Calu3 (cell line): ENCODE data around the gene ATP6V1G1. TPM values are rescaled to one million over a fixed set of nuclear protein-coding genes. Genes with fewer than 3 reads are reported as not detected.
A peak's percentile ranks its signal among the peaks of the same experiment; 100 is the strongest.

Experiments used
- BruUV-seq: library from RNA; stranded (reverse); fragments of 400-500 nt; replicated peaks from 2 replicates; lab custom pipeline; 2021; lab: Mats Ljungman, UMichigan
- CTCF ChIA-PET: fragments of 300-600 bp; sonication (Branson Sonifier 250); formaldehyde crosslinking; loops from one replicate; lab custom pipeline; 2022; ENCODE audit warnings: antibody characterized with exemption; lab: Charles Lee
- DNase-seq: peaks from one replicate; pipeline ENCODE4 v3.0.0; 2022
- H3K27ac Mint-ChIP-seq: one replicate; pipeline ENCODE4 v1.8.0; 2022; ENCODE audit warnings: mixed read lengths; ENCODE audit not compliant: unreplicated experiment
- H3K27me3 Mint-ChIP-seq: one replicate; pipeline ENCODE4 v1.8.0; 2022; ENCODE audit warnings: mixed read lengths; ENCODE audit not compliant: unreplicated experiment
- H3K36me3 Mint-ChIP-seq: one replicate; pipeline ENCODE4 v1.8.0; 2022; ENCODE audit warnings: mild to moderate bottlenecking, moderate library complexity, mixed read lengths; ENCODE audit not compliant: insufficient read depth, unreplicated experiment
- H3K4me1 Mint-ChIP-seq: one replicate; pipeline ENCODE4 v1.8.0; 2022; ENCODE audit warnings: mild to moderate bottlenecking, low read depth, mixed read lengths; ENCODE audit not compliant: unreplicated experiment
- H3K4me3 Mint-ChIP-seq: one replicate; pipeline ENCODE4 v1.8.0; 2022; ENCODE audit warnings: mild to moderate bottlenecking, low read depth, moderate library complexity, mixed read lengths; ENCODE audit not compliant: unreplicated experiment
- H3K9me3 Mint-ChIP-seq: one replicate; pipeline ENCODE4 v1.8.0; 2022; ENCODE audit warnings: low read depth, mixed read lengths; ENCODE audit not compliant: unreplicated experiment
- intact Hi-C: fragments of 100-400 bp; cut with micrococcal nuclease; formaldehyde crosslinking; loops from one replicate; pipeline ENCODE4 v1.10.0; 2022; ENCODE audit not compliant: unreplicated experiment
- total RNA-seq: library from RNA; stranded (reverse); gene quantifications from 2 replicates; pipeline ENCODE4 v1.2.3, GENCODE V29; 2022
- TF ChIP-seq, protein P1 (sequence below): fragments of 200-600 bp; IDR thresholded peaks from one replicate; pipeline ENCODE4 v1.8.0; 2022; ENCODE audit warnings: antibody characterized with exemption; ENCODE audit not compliant: unreplicated experiment

ATP6V1G1 gene
- total RNA-seq, 1 experiment from 2014 or later, result 50.1 TPM

DNA sequence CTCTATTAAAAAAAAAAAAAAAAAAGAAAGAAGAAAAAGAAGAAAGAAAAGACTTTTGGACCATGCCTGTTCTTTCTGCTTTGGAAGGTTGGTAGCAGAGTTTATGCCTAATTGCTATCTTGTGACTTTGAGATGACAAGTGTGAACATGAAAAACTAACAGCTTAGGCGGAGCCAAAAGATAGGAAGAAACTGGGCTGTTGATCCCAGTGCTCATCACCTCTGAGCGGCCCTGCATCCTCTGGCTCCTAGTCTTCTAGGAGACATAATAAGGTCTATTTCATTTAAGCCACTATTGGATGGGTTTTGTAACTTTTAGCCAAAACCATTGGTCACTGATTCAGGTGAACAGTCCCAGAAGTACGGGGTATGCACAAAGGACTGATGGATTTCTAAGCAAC, 34.4 kb upstream of the ATP6V1G1 start:
- BruUV-seq, result no TSS peak
- Mint-ChIP-seq H3K9me3 (no peaks in the 10 kb centered on the region), H3K27ac (no peak overlapping the region), H3K4me1 (peaks cover 9% of the 10 kb centered on the region), H3K4me3 (no peak overlapping the region), H3K27me3 (peaks cover 10% of the 10 kb centered on the region), H3K36me3 (no peaks in the 10 kb centered on the region)
- TF ChIP-seq, protein P1, sequence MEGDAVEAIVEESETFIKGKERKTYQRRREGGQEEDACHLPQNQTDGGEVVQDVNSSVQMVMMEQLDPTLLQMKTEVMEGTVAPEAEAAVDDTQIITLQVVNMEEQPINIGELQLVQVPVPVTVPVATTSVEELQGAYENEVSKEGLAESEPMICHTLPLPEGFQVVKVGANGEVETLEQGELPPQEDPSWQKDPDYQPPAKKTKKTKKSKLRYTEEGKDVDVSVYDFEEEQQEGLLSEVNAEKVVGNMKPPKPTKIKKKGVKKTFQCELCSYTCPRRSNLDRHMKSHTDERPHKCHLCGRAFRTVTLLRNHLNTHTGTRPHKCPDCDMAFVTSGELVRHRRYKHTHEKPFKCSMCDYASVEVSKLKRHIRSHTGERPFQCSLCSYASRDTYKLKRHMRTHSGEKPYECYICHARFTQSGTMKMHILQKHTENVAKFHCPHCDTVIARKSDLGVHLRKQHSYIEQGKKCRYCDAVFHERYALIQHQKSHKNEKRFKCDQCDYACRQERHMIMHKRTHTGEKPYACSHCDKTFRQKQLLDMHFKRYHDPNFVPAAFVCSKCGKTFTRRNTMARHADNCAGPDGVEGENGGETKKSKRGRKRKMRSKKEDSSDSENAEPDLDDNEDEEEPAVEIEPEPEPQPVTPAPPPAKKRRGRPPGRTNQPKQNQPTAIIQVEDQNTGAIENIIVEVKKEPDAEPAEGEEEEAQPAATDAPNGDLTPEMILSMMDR, result no peak
- CTCF ChIA-PET, result no interaction called here
- intact Hi-C loops, result no loop called here
- no peak for DNase-seq

DNA sequence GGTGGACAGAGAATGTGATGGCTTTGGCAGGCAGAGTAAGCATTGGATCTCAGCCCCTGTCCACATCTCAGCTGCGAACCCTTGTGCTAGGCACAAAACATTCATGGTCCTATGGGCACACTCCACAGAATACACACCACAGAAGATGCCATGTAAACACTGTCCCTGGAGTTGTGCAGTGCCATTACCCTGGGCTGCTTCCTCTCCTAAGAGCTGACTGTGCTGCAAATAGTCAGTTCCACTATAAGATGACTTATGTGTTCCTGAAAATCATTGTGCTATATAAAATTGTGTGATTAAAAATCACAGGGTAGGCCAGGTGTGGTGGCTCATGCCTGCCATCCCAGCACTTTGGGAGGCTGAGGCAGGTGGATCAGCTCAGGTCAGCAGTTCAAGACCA, 31.9 kb upstream of the ATP6V1G1 start:
- TF ChIP-seq, protein P1, result no peak
- no peak overlapping the region for H3K4me3 Mint-ChIP-seq
- H3K4me1 Mint-ChIP-seq, result peaks cover 9% of the 10 kb centered on the region
- H3K9me3 Mint-ChIP-seq, result no peaks in the 10 kb centered on the region
- H3K27ac Mint-ChIP-seq, result no peak overlapping the region
- no TSS peak for BruUV-seq
- CTCF ChIA-PET, result no interaction called here
- DNase-seq, result no peak
- intact Hi-C loops, result no loop called here
- no peaks in the 10 kb centered on the region for H3K36me3 Mint-ChIP-seq
- no peaks in the 10 kb centered on the region for H3K27me3 Mint-ChIP-seq

DNA sequence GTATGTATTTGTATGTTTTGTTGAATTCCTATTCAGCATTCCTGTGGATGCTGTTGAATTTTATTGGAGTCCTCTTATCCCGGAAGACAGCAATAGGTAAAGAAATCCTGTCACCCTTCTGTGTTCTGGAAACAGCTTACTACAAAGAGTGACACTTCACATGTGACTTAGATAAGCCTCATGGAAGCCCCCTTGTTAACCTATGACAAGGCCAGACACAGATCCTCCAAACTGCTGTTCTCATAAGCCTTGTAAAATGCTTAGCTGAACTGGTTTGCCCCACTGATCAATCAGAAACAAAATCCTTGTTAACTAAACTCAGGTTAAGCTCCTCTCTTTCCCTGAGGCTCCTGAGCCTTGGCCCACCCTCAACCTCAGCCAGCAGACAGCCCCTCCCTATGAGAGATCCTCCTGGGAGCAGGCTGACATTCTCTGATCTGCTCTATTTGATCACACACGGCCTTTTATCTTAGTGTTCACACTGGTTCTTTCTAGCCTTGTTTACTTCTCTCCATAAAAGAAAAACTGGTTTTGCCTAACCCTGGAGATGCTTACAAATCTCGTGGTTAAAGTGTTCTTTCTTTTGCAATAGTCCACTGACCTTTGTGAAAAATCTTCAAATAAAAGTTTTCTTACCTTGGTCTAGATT, 29.4 kb upstream of the ATP6V1G1 start:
- Mint-ChIP-seq H3K9me3 (no peaks in the 10 kb centered on the region), H3K4me1 (no peaks in the 10 kb centered on the region), H3K27ac (no peak overlapping the region), H3K36me3 (no peaks in the 10 kb centered on the region), H3K27me3 (no peaks in the 10 kb centered on the region), H3K4me3 (no peak overlapping the region)
- CTCF ChIA-PET, result no interaction called here
- BruUV-seq, result no TSS peak
- DNase-seq, result no peak
- TF ChIP-seq, protein P1, result no peak
- intact Hi-C loops, result no loop called here

DNA sequence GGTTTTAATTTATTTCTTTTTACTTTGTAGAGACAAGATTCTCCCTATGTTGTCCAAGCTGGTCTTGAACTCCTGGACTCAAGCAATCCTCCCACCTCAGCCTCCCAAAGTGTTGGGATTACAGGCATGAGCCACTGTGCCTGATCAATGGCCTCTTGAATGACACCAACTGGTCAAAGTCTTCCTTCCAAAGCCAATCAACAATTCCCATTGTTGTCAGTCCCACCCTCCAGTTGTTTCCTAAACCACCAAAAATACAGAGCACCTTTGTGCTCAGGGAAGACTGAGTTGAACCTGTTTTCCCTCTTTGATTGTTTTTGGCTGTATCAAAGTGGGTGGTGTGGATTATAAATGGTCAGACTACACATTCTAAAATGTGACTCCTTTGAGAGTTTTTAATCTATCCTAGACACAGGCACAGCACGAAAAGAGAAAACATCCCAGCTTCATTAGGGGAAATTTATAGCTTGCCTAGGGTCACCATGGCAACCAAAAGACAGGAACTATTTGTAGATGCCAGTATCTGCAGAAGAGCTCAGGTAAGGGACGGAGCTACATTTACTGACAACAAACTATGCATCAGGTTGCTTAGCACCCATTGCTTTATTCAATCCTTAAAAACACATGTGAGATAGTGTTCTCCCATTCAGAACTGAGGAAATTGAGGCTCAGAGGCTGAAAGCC, 27.6 kb upstream of the ATP6V1G1 start:
- peak overlapping the region; percentile 18 for H3K27ac Mint-ChIP-seq
- BruUV-seq, result no TSS peak
- CTCF ChIA-PET, result no interaction called here

More for the DNA sequence above, 27.6 kb upstream of the ATP6V1G1 start:
- Mint-ChIP-seq H3K4me1 (no peaks in the 10 kb centered on the region), H3K27me3 (no peaks in the 10 kb centered on the region), H3K36me3 (no peaks in the 10 kb centered on the region), H3K9me3 (no peaks in the 10 kb centered on the region), H3K4me3 (no peak overlapping the region)
- TF ChIP-seq, protein P1, result no peak
- intact Hi-C loops, result no loop called here
- DNase-seq, result no peak
